Measurements from ENCODE around the gene NUMA1.

The NUMA1 gene

DNA sequence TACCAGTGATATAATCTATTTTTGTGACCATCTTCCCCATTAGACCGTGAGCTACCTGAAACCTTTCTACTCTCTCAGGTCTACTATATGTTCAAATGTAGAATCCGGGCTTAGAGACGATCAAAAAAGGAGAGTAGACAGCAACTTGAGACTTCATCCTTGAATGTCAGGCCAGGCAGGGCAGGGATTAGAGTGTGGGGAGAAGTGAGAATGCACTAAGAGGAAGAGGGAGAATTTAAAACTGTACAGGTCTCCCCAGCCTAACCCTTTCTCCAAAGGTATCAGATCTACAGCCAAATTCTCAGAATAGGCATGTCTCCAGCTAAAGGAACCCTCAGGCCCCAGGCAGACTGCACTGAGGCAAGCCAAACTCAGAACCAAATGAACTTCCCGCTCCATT lies 21.8 kb upstream of the NUMA1 start:
- no peak for DNase-seq

DNA sequence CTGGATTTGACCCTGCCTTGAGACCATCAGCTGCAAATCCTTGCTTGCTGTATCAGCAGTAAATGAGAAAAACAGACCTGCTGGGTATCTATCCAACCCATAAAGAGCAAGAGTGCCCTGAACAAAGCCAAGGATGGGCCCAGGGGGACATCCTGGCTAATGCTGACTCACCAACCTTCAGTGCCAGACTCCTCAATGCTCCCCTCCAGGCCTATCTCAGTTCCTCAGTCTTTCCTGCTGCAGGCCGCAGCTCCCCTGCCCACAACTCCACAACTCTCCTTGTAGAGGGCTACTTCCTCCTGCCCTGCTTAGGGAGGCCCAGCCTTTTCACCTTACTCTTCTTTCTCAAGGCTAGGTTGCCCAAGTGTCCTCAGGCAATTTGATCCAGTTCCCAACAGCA lies 20.1 kb upstream of the NUMA1 start:
- no peak for DNase-seq

DNA sequence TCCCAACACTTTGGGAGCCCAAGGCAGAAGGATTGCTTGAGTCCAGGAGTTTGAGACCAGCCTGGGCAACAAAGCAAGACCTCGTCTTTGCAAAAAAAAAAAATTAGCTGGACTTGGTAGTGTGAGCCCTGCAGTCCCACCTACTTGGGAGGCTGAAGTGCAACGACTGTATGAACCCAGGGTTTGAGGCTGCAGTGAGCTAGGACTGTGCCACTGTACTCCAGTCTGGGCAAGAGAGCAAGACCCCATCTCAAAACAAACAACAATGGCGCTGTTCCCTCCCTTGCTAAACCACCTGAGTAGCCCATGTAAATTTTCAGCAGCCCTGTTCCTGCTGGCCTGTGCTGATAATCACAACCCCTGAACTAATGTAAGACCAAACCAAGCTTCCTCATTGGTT lies 19.7 kb upstream of the NUMA1 start:
- DNase-seq = no peak

DNA sequence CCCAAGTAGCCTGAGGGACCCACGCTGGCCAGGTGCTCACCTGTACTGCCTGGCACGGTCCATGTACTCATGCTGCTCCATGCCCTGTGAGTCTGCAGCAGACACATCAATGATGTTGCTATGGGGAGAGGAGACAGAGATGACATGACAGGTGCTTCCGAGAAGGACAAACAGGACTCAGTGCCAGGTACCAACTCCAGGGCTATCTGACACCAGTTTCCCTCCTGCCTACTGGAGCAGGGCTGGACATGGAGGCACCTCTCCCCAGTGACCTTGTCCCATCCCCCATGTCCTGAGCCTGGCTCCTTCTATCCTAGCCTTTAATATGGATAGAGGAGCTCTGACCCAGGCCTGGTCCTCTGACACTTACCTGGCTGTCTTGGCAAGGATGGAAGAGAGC lies 18.4 kb upstream of the NUMA1 start:
- no peak for DNase-seq

DNA sequence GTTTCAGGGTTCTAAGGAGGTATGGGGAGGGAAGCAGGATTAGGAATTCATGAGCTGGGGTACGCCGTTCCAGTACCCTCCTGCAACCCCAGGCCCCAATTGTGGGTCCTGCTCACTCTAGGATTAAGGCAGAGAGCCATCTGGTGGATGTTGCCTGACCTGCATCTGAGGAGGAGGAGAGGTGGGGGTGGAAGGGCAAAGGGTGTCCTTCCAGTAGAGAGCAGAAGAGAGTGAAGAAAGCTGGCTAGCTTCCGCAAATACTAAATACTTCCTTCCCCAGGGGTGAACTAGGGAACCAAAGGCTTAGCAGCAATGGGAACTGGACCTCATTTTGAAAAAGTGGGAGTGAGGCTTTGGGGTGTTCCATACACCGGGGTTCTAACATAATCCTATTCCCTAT lies 10.9 kb upstream of the NUMA1 start:
- DNase-seq = peak in 48 of 58 donors; percentile 12 to 74 (median 54)

DNA sequence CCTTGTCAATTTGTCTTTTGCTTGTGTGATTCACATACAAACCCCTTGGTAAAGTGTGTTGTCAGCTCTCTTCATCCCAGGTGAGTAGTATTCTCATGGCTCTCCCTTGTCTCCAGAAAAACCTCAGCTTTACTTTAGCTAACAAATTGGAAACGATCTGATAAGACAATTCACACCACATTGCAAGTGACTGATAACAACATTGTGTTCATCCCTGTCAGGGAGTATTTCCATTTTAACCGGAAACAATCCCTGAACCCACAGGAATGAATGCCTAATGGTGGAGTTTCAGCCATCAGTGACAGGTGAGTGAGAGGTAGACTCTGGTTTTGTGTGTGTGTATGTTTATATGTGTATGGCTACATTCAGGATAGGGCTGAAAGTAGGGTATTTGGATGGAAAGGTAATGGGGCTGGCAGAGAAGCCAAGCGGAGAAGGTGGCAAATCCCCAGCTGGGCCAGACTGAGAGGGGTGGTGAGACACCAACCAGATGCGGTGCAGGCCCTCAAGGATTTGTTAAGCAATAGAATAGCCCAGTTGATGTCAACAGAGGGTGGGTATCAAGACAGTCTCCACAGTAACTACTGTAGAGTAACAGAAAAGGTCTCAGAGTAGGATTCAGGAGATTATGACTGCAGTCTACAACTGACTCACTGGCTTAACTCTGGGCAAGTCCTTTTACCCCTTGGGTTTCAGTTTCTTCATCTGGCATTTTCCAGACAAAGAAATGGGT lies 7.9 kb upstream of the NUMA1 start:
- DNase-seq = no peak

DNA sequence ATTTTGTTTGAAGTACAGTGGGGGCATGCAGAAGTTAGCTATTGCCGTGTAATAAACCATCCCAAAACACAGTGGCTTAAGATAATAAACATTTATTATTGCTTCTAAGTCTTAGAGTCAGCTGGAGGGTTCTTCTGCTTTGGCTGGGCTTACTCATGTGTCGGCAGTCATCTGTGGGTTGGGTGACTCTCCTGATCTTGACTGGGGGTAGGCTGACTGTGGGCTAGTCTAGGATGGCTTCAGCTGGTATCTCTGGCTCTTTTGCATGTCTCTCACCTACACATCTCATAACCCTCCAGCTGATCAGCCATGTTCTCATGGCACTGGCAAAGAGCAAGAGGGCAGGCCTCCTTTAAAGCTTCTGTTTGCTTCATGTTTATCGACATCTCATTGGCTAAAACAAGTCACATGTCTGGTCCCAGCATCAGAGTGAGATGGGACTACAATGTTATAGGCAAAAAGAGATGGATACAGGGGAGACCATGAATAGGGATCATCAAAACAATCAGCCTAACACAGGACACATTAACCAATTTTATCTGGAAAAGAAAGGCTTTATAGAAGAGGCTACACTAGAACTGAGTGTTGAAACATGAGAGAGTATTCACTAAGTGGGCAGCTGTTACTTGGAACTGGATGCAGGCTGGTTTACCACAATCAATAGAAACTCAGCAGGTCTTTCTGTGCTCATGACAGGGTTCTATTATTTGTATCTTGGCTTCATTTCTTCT lies 5.4 kb upstream of the NUMA1 start:
- DNase-seq = peak in 21 of 58 donors; percentile 9 to 87 (median 38)

DNA sequence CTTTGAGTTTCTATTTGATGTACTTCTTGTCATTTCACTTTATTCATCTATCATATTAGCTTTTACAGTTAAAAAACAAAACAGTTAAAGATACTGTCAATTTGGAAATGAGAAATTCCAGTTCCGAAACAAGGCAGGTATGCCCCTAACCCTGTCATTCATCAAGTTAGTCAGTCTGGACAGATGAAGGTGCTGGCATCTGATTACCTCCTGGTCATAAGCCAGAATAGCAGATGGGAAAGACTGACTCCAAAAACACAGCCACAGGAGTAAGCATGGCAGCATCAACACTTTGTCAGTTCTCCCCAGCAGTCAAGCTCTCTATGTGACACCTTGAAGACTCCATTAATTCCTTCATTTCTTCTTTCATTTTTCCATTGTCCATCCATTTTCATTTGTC lies 4.6 kb upstream of the NUMA1 start:
- DNase-seq = no peak

DNA sequence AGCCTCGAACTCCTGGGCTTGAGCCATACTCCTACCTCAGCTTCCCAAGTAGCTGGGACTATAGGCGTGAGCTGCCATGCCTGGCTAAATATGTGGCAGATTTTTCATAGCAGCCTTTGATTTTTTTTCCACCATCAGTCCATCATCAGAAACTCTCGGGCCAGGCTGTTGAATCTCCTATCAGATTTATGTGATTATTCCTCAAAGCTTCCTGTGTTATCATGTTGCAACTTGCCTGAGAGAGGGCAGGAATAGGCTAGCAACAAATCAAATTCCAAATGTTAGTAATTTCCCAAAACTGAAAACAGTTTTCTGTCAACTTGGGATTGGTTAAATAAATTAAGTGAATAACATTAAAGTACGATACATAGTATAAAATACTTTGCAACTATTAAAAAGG lies 3.7 kb upstream of the NUMA1 start:
- DNase-seq = no peak

DNA sequence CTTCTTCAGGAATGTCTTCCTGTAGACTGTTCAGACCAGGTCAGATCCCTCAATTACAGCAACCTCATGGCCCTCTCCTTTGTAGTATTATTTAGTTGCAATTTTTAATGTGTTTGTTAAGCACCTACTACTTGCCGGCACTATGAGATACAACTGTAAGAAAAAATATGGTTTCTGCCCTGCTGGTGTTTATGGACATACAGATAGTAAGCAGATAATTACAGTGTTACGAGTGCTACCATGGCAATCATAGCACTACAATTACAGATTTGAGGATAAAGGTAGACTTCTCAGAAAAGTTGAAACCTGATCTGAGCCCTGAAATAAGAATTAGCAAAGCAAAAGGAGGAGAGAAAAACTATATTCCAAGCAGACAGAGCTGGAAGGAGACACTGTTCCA lies 3.1 kb upstream of the NUMA1 start:
- DNase-seq = no peak

DNA sequence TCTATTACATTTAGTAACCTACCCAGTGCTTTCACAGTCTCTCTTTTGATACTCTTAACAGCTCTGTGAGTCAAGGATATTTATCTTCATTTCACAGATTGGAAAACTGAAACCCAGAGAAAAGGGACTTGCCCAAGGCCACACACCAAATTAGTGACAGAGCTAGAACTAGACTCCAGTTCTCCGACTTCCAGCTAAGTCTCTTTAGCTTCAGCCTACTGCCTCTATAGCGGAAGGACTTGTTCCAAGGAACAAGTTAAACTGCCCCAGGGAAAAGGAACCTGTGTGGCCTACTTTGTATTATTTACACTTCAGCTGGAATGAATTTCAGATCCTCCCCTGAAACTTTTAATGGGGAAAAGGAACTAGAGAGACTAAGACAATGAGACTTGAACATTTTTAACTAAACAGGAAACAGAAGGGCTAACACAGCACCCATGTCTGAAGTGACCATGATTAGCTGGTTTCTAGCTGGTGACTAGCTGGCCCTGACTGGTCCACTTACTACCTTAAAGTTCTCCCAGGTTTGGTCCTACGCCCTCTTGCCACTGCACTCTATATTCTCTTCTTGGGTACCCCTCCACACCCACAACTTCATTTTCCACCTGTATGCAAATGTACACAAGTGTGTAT lies 1.6 kb upstream of the NUMA1 start:
- no peak for DNase-seq

DNA sequence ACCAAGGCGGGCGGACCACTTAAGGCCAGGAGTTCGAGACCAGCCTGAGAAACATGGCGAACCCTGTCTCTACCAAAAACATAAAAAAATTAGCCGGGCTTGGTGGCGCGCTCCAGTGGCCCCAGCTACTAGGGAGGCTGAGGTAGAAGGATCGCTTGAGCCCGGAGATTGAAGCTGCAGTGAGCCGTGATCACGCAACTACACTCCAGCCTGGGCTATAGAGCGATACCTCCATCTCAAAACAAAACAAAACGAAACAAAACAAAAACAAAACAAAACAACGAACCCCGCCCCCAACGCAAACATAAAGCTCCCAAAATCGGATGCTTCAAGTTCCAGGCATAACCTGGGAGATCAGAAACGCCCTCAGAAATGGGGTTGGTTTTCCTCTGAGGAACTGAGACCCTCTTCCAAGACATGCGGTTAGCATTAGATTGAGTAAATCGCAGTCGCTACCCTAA lies 872 bp upstream of the NUMA1 start:
- DNase-seq = no peak

DNA sequence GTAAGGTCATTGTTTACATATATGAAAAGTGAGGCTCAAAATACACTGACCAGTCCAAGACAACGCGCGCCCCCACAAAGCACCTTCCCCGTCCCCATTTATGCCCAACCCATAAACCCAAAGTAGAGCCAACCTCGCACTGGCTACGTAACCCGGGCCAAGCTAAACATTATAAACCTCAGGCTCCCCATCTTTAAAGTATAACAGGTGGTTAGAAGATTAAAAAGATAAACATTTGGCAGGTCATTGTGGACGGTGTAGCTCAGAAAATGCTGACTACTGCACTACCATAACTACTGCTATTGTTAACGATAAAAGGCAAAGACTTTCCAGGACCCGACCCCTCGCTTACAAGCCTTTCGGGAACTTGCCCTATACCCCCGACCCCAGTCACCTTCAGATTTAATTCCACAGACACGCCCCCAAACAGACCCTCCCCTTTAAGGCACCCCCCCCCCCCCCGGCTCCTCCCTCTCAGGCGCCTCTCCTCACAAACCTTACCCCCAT lies 470 bp downstream of the NUMA1 start:
- peak in 1 of 58 donors; percentile 41 for DNase-seq

DNA sequence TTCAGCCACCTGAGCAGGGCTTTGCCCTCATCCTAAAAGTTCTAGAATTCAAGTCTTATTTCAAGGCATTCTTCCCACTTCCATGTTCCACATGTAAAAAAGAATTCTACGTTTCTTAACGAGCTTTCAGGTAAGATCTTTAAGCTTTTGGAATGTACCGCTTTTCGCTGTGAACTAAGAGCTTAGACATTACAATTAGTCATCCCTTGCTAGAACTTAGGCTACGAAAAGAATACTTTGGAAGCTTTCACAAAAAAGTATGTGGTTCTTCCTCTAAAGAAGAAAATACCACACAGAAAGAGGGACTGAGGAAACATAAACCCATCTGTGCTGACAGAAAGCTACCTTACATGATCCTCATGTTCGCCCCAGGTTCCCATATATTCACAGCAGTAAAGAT lies 1.9 kb downstream of the NUMA1 start:
- DNase-seq = no peak

DNA sequence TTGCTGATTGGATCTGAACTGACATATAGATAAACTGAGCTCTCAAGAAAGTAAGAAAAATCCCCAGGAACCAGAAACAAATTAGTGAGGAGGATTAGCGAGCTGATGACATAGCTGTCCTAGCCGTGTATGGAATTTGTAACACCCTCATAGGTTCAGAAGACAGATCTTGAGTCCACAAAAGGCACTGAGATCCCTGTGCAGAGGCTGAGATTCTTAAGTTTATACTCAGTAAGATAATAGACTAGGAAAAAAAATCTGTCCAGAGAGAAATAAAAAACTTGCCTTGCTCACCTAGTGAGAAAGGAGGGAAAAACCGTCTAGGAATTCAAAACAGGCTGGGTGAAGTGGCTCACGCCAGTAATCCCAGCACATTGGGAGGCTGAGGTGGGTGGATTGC lies 4.6 kb downstream of the NUMA1 start:
- DNase-seq = no peak

DNA sequence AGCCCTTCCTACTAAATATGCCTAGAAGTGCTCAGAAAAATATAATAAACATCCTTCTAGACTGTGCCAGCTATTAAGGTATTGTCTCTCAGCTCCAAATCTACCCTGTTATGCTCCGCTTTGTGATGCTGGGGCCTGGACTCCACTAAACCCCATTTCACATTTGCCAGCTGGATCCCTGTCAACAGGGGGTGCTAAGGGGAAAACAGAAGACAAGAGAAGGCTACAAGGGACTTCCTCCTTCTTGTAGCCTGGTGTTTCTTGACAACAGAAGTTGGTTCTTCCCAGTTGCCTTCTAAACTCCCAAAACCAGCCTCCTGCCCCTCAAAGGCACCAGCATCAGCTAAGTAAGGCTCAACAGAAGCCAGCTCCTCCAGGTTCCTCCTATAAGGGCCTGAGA lies 5.2 kb downstream of the NUMA1 start:
- peak in 4 of 58 donors; percentile 13 to 37 (median 19) for DNase-seq

DNA sequence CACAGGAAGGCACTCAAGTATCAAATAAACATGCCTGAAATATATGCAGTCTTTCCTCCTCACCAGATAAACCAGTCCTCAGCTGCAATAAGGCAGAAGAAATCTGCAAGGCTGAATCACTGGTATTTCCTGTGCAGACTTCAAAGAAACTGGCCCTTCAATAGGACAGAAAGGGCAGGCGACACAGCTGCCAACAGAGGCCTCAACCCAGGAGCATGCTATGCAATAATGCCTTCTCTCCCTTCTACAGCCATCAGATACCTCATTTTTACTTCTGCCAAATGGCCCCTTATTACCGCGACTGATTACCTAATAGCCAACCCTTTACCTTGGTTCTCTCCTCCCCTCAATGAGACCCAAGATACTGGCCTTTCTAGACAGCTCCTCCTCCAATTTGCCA lies 8.0 kb downstream of the NUMA1 start:
- DNase-seq = no peak

DNA sequence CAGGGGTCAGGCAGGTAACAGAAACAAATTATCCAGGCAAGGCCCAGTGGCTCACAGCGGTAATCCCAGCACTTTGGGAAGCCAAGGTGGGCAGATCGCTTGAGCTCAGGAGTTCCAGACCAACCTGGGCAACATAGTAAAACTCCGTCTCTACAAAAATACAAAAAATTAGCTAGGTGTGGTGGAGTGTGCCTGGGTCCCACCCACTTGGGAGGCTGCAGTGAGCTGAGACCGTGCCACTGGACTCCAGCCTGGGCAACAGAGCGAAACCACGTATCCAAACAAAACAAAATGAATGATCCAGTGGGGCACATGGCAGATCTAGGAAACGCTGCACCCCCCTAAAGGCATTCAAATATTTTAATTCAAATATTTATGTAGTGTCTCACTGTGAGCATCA lies 9.9 kb downstream of the NUMA1 start:
- no peak for DNase-seq

DNA sequence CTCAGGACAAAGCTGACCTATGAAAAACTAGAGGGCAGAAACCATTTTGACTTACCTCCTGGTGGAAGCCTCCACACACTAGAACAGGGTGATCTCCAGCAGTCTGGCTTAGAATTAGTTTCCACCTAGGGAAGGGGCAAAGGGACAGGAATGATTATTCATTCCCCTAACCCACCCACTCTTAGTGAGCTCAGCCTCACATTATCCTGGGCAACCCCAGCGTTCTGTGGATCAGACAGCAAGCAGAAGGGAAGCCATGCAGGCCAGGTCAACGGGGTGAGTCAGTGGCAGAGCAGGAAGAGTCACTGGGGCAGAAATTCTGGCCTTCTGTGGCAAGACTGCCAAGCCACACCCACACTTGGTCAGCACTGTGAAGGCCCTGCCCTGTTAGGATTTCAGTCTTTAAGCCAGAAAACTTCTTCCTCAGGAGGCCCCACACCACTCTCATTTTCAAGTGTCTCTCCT lies 10.5 kb downstream of the NUMA1 start:
- peak in 27 of 58 donors; percentile 9 to 69 (median 28) for DNase-seq

DNA sequence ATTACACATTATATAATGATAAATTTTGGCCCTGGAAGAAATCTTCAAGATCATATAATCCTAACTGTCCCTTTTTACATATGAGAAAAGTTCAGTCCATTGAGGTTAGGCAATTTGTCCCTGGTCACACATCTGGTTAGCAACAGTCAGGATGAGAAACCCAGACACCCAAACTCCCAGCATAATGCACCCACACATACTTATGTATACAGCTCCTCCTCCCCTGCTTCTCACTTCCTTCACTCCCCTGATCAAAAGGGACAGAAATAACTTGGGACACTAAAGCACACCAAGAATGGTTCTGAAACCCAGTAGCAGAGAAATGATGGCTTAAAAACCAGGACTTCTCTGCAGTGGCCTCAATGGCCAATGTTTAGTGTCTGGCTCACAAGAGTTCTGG lies 11.1 kb downstream of the NUMA1 start:
- peak in 1 of 58 donors; percentile 37 for DNase-seq

DNA sequence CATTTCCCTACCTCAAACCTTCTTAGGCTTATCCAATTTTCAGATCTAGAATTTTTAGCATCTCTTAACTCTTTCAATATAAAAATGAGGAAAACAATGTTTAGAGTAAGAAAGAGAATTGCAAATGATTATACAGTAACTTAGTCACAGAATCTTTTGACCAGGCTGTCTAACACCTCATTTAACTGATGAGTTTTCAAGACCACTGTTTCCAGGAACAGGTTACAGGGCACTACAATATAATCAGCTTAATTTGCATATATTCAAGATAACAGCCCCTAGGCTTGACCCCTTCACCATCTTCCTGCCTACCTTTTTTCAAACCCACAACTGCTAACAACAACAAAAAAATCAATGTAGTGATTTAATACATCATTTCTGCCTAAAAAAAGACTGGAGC lies 12.7 kb downstream of the NUMA1 start:
- DNase-seq = no peak

DNA sequence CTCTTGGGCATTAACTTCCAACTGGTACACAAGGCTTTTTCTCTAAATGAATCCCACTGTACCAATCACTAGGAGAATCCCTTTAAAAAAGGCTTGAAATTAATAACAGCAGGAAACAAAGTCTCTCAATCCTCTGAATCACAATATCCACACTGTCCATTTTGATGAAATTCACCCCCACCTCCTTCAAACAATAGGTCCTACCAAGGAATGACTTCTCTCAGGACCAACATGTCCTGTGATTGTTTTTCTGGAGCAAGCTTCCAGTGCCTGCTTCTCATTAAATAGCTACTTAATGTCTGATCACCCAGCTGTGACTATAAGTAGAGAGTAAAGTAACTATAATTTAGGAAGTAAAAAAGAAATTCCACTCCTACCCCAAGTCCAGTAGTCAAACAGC lies 13.1 kb downstream of the NUMA1 start:
- DNase-seq = no peak

All from anterior cingulate cortex (tissue), 58 donors.